HT-29 (cell line): Measurements from ENCODE around the gene ANKRD29. TPM values are rescaled to one million over a fixed set of nuclear protein-coding genes. Genes with fewer than 3 reads are reported as not detected.
"Not testable (repeated sequence)": the region's sequence is repeated elsewhere in the genome, so short reads cannot be mapped to it uniquely, and the experiment has no call there.

ENCODE experiments used
- DNase-seq: peaks from one replicate; pipeline ENCODE4 v3.0.0-alpha.2; 2015; ENCODE audit warnings: low spot score
- small RNA-seq: library from RNA; depleted of rRNA; stranded (forward); fragments of <200 nt; gene quantifications from one replicate; pipeline ENCODE3, GENCODE V24; 2014
- total RNA-seq: library from RNA; depleted of rRNA; stranded (reverse); fragments of >200 nt; shearing (Covaris generic); gene quantifications from 2 replicates; pipeline ENCODE4 v1.2.3, GENCODE V29; 2014; rRNA removed

ANKRD29 gene
- total RNA-seq, 1 experiment from 2014 or later: 3.1 TPM

DNA sequence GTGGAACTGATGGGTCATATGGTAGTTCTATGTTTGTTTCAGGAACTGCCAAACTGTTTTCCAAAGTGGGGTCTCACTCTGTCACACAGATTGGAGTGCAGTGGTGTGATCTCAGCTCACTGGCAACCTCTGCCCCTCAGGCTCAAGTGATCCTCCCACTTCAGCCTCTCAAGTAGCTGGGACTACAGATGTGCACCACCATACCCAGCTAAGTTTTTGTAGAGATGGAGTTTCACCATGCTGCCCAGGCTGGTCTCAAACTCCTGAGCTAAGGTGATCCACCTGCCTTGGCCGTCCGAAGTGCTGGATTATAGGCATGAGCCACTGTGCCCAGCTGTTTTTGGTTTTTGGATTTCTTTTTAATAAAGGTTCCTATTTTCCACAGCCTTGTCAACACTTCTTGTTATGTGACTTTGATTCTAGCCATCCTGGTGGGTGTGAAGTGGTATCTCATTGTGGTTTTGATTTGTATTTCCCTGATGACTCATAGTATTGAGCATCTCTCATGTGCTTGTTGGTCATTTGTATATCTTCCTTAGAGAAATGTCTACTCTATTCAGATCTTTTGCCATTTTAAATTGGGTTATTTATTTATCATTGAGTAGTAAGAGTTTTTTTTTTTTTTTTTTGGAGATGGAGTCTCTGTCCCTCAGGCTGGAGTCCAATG, 99.2 kb downstream of the ANKRD29 start:
- DNase-seq: no peak

DNA sequence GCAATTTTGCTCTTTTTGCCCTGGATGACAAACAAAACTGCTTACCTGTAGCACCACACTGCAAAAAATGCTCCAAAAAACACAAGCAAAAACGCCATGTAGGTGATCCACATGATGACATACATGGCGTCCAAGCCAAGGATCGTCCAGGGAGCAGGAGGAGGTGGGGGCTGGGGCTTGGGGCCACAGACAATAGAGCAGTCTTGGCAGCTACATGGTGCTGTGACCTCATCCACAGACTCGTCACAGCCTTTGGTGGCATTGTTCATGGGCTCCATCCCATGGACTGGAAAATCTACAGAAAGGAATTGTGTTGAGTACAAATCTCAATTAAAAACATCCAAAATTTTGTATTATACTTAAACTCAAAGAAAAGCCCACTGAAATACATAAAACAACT, 102.5 kb downstream of the ANKRD29 start:
- no peak for DNase-seq

DNA sequence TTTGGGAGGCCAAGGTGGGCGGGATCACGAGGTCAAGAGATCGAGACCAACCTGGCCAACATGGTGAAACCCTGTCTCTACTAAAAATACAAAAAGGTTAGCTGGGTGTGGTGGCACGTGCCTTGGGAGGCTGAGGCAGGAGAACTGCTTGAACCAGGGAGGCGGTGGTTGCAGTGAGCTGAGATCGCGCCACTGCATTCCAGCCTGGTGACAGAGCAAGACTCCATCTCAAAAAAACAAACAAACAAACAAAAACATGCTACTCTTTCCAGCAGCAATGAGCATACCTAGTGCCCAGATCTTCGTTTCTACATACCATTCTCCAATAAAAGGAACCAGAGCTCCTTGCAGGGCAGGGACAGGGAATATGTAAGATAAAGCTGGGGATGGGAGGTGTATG, 105.2 kb downstream of the ANKRD29 start:
- DNase-seq: not testable (repeated sequence)

DNA sequence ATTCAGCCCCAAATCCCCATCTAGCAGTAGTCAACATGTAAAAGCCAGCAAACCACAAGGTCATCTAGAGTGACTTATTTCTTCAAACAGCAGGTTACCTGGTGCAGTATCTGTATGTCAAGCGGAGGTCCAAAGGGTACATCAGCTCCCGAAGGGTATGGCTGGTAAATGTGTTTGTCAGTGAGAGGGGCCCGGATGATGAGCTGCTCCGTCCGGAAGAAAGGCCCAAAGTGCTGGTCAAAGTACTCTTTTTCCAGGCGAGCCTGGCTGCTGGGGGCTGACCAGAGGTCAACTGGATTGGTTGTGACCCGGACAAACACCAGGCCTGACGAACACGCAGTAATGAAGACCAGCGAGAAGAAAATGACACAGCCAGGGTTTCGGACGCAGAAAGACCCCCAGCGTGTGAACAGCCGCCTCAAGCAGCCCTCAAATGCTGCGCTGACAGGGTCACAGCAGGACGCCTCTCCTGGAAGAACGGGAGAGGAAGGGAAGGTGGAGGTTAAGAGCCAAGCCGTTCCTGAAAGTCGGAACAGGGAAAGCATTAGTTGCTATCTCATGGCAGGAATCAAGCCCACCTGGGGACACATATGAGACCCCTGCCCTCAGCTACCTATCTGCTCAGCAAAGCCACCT, 106.4 kb downstream of the ANKRD29 start:
- no peak for DNase-seq

DNA sequence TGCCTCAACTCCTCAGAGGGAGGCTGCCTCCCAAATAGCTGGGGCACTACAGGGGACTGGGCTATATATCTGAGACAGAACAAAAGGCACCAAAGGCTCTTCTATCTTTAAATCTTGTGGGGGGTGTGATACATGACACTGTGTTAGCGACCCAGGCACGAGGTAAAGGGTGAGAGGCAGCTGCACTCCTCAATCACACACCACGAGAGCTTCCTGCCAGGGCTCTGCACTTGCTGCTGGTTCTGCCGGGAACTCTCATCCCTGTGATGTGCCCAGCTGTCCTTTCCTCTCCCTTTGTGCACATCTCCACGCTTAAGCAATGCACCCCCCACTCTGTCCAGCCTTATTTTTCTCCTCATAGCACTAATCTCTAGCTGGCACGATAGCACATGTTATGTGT, 108.8 kb downstream of the ANKRD29 start:
- no peak for DNase-seq

DNA sequence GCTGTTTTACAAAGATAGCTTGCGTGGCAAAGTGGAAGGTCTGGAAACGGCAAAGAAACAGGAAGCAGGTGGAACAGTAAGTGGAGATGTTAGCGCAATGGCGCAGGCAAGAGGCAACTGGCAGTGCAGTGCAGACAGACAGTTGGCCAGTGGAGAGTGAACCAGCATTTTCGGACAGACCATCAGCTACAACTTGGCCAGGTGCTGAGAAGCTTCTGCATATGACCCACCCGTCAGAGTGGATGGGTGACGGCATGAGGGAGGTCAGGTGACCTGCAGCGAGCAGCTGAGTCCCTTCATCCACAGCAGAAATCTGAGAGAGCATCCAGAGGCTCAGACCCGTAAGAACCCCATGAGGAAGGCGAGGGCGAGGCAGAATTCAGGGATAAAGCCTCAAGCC, 110.2 kb downstream of the ANKRD29 start:
- DNase-seq: no peak

DNA sequence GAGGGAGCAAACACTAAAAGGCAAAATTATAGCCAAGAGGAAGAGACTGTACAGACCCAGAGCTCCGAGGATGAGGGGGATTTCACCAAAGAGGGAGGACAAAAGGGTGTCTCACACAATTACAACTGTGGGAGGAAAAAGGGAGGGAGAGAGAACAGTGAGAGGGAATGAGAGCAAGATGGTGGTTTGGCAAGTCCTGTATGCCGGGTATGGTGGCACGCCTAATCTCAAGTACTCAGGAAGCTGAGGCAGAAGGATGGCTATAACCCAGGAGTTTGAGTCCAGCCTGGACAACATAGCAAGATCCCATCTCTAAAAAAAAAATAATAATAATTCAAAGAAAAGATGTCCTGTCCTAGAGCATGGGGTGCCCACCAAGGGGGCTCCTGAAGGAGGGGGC, 110.7 kb downstream of the ANKRD29 start:
- DNase-seq: no peak

DNA sequence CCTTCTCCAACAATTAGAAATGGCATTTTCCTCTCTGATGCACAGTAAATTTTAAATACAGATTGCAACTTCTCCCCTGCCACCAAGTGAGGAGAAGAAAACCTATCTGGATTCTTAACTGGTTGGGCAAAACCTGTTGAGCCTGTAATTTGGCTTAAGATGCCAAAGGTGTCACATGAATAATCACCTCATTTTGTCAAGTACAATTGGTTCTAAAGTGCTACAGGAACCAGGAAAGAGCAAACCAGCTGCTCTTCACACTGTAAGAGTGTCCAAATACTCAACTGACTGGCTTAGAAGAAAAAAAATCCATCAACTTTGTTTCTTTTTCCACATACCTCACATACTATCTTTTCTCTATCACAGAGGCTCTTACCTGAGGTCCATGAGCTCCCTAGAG, 111.8 kb downstream of the ANKRD29 start:
- DNase-seq: no peak

Small RNAs within 50 kb of the gene (small RNA-seq; reads per million reads assigned to genes)
- gene RF00019: not detected

Other genes starting within 250 kb of the ANKRD29 start
- gene RIOK3, start 209.6 kb downstream of the ANKRD29 start, total RNA-seq: 13.5 and 14.2 TPM in 2 replicates
- gene RMC1, start 159.4 kb downstream of the ANKRD29 start, total RNA-seq: 11.6 and 15.2 TPM in 2 replicates
- gene NPC1, start 76.4 kb downstream of the ANKRD29 start, total RNA-seq: 35.7 and 48.5 TPM in 2 replicates
- gene LAMA3, start 26.5 kb upstream of the ANKRD29 start, total RNA-seq: 8.6 and 9.5 TPM in 2 replicates